GM10847 (cell line): ENCODE measurements around the gene VSIG10L2.

Source experiments
- POLR2A ChIP-seq: IDR thresholded peaks from 2 replicates; pipeline ENCODE4 v1.6.1; 2011; ENCODE audit not compliant: insufficient read length; ENCODE audit errors: extremely low read depth

The VSIG10L2 gene

DNA sequence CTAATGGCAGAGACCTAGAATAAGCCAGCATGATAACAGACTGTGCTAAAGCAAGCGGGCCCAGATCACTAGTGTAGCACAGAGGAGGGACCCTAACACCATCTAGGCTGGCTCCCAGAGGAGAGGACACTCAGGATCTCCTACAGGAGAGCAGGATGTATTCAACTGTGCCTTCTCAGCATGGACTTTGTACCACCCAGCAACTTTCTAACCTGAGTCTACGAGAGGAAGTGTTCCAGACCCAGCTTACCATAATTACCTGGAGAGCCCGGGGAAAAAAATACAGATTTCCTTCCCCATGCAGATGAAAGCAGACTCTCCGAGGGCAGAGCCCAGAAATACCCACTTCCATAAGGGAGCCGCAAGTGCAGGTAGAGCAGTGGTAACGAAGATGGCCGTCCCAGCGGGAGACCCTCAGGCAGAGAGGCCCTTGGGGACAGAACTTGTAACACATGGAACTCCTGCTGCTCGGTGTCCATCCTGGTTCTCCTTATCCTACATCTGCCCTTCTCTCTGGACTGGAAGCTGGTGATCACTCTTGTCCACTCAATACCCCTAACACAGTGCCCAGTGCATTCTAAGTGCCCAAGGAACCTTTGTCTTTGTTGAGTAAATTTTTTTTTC lies 21.3 kb upstream of the VSIG10L2 start:
- no peak for TF ChIP-seq POLR2A

DNA sequence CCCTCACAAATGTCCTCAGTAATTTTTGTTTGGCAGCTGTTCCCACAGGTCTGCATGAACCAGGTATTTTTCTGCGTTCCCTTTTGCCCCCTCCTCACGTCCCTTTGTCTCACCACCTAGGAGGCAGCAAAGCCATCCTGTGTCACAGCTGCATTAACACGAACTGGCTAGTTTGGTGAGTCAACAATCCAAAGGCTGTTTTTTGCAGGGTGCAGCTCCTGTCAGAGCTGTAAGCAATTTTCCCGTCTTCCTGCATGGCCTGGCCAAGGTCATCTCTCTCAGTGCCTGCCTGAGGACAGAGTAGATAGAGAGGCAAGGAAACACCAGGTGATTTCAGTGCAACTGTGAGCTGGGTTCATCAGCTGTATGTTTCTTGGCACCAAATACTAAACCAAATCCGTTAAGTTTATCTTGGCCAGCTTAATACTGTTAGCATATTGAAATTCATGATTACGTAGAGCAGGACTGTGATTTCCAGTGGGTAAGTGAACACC lies 20.6 kb upstream of the VSIG10L2 start:
- no peak for TF ChIP-seq POLR2A

DNA sequence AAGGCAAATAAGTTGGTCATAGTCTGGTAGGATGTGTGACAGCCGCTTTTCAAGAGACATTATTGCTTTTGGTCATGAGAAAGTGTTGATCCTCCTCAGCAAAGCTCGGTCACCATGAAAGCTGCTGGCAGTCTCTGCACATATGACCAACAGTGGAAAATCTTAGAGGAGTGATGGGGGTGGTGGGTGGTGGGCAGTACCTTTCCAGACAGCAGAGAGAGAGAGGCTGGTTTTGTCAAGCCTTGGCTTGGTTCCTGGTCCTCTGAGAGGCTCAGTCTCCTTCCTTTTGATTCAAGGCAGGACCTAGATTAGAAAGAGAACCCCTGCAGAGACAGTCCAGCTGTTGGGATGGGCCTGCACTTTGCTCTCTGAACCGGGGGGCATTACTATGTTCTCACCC lies 20.0 kb upstream of the VSIG10L2 start:
- TF ChIP-seq POLR2A, result no peak

DNA sequence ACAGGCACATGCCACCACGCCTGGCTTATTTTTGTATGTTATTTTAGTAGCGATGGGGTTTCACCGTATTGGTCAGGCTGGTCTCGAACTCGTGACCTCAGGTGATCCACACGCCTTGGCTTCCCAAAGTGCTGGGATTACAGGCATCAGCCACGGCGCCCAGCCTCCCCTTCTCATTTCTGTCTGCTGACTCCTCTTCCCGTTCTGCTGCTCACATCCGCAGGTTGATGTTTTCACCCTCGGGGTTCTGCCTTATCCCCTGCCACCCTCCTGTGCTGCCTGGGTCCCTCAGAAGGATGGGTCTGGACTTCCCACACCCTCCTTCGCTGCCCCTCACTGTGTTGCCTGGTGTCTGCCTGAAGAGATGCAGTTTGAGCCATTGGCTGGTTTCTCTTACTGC lies 19.2 kb upstream of the VSIG10L2 start:
- no peak for TF ChIP-seq POLR2A

DNA sequence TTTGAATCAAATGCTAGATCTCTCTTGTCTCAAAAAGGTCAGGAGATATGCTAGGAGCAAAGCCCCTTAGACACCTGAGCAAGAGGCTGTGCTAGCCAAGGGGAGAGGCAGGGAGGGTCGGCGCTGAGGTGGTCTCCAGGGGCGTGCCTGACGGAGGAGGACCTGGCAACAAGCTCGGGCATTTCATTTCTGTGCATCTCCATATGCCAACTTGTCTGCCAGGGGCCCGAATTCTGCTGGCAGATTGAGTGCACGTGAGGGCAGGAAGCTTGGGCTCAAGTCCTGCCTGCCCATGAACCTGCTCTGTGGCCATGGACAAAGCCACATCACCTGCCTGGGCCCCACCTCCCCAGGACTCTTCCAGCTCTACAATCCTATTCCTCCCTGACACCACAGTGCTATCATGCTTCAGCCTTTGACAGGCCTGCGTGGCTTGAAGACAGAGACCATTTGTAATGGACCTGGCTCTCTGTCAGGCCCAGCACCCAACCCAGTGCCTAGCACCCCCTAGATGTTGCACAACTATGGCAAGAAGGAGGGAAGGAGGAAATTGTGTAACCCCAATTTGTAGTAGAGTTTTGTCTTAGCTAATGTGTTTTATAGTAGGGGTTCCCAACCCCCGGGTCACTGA lies 16.3 kb upstream of the VSIG10L2 start:
- TF ChIP-seq POLR2A, result no peak

DNA sequence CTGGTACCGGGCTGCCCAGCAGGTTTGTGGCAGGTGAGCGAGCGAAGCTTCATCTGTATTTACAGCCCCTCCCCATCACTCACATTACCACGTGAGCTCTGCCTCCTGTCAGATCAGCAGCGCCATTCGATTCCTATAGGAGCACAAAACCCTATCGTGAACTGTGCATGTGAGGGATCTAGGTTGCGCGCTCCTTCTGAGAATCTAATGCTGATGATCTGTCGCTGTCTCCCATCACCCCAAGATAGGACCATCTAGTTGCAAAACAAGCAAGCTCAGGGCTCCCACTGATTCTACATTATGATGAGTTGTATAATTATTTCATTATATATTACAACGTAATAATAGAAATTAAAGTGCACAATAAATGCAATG lies 15.8 kb upstream of the VSIG10L2 start:
- no peak for TF ChIP-seq POLR2A

DNA sequence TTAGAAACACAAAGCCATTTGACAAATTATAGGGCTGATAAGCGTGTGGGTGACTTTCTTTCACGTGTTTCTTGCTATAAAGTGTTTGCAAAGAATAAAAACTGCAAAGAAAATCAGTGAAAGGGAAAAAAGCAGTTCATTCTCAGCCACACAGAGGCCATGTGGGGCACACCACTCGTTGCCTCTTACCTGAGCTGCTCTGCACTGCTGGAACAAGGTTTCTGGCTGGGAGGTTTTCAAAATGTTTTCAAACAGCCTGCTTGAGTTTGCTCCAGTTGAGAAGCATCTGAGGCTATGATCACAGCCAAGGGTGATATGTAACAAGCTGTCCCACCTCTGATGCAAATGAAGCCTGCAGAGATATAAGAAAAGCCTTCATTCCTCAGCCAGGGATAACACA lies 14.7 kb upstream of the VSIG10L2 start:
- TF ChIP-seq POLR2A, result no peak

DNA sequence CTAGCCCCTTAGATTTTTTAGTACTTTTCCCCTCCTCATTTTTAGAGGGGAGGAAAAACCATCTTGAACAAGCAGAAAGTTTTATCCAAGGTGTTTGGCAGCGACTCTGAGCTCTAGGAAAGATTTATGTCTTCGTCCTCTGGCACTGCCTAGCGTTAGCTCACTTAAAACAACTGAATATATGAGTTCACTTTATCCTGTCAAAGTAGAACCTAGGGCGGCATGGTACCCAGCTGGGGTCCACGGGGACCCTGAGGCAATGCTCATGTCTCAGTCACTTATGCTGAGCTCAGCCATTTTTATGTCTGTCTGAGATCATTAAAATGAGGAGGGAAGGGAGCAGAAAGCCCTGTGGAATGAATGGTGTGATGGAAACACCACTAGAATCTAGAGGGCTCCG lies 14.2 kb upstream of the VSIG10L2 start:
- no peak for TF ChIP-seq POLR2A

DNA sequence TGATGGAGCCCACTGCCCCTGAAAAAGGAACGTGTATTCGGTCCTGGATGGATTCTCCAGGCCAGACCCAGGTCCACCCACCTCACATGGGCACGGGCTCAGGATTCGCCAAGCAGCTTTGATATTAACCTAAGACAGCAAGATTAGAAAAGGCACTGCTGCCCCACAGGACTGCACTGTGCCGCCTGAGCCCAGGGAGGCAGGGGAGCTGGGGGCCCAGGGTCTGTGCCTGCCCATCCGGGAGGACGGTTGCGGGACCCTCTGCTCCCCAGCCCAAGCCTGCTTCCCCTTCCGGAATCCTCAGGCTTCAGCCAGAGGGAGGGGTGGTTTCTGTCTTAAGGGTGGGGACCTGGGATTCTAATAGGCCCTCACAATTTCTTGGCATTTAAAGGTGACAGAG lies 13.5 kb upstream of the VSIG10L2 start:
- TF ChIP-seq POLR2A, result no peak

DNA sequence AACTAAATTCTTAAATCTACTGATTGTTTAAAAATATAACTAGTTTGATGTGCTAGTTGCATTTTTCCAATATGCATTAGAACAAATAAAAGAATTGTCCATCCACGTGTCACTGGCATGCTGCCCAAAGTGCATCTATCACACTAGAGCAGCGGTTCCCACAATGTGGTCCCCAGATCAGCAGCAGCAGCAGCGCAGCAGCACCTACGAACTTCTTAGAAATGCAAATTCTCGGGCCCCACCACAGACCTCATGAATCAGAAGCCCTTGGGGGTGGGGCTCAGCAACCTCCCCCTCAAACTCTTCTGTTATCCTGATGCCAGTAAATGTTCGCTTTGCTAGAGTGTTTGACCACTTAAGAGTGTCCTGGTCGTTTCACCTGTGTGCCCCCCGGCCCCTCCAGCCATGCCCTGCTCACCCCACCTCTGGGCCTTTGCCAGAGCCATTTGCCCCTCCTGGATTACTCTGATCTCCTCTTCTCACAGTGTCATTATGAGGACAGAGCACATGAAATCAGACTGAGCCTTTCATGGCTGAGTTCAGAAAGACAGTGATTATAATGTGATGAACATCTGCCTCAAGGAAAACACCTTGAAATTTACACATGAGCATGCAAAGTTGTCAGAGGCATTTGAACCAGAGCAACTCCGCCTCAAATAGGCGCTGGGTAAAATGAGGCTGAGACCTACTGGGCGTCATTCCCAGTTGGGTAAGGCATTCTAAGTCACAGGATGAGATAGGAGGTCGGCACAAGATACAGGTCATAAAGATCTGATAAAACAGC lies 12.6 kb upstream of the VSIG10L2 start:
- TF ChIP-seq POLR2A, result no peak

DNA sequence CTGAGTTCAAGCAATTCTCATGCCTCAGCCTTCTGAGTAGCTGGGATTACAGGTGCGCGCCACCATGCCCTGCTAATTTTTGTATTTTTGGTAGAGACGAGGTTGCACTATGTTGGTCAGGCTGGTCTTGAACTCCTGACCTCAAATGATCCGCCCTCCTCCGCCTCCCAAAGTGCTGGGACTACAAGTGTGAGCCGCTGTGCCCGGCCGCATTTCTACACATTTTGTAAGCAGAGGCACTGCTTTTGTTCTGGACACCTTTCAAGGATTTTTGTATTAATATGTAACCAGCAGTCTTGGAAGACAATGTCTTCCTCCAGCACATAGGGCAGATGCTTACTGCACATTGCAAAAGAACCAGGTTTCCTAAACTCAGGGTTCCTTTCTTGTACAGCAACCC lies 11.4 kb upstream of the VSIG10L2 start:
- no peak for TF ChIP-seq POLR2A

DNA sequence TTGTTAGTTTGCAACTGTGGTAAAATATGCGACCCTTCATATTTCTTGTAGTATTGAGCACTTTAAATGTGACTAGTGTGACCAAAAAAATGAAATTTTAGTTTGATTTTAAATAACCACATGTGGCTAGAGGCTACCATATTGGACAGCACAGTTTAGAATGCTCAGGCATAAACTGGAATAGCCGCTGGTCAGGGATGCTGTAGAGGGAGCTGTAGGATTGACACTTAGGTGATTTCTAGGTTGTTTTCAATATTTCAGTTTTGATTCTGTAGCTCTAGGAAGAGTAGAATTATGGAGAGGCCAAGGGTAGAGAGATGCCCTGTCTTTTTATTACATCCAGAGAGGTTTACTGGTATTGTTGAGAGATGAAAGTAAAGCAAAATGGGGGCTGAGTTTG lies 10.8 kb upstream of the VSIG10L2 start:
- no peak for TF ChIP-seq POLR2A

DNA sequence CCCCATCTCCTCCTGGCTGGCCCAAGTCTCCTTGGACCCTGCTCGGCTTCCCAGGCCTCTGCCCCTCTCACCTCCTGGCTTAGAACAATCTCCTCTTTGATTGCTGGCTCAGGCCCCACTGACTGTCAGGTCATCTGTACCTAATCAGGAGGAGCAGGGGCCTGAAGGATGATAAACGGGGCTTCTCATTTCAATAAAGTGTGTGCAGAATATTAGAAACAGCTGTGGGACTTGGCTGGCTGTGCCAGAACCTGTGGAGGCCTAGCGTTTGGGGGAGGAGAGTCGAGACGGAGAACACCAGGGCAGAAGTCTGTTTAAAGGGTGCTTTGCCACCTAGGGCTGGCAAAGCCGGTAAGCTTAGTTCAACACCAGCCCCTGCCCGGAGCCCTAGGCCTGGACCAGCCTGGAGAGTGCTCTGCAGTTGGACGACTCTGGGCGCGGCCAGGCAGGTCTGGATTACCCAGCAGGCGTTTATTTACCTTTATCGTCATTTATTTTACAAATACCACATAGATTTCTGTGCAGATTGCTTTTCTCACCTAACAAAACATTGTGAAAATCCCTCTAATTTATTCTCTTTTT lies 10.1 kb upstream of the VSIG10L2 start:
- TF ChIP-seq POLR2A, result no peak

DNA sequence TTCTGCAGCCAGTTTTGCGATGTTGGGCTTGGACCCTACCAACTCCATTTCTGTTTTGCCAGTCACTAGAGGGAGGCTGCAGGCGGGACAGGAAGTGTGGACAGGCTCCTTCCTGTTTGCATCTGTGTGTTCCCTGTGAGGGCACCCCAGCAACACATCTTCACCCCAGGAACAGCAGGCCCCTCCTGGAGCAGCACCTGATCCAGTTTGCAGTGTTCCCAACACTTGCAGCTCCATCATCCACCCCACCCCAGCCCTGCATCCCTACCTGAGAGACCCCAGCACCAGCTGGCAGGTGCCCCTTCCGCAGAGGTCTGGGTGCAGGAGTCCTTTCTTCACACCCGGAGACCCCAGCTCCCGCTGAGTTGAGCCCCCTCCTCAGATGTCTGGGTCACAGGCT lies 7.4 kb upstream of the VSIG10L2 start:
- TF ChIP-seq POLR2A, result no peak

DNA sequence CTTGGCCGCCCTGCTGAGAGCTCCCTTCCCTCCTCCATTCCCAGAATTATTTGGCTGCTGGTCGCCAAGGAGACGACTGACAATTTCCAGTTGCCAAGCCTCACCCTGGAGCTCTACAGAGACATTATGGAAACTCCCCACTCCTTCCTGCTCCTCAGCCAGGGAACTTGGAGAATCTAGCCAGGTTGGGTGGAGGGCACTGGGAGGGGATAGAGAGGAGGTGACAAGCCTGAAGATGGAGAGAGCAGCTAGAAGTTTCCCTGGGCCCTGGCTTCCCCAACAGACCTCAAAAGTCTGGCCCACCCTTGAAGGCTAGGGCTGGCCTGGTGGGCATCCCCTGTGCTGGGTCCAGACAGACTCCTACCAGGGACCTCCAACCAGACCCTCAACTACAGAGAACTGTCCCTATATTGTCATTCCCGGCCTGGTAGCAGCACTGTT lies 6.7 kb upstream of the VSIG10L2 start:
- no peak for TF ChIP-seq POLR2A

DNA sequence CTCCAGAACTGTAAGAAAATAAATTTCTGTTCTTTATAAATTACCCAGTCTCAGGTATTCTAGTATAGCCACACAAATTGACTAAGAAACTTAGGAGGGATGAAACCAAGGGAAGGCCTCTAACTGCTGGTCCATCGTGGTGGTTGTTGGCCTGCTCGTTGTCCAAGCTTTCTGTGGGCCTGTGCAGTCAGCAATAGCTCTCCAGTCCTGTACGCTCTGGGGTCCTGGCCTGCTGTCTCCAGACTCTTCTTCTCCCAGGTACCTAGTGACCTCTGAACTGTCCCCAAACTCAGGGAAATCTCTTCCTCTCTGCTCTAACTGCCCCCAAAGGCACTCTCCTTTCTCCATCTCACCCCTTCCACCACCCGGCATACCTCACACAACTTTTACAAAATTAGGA lies 5.7 kb upstream of the VSIG10L2 start:
- TF ChIP-seq POLR2A, result no peak

DNA sequence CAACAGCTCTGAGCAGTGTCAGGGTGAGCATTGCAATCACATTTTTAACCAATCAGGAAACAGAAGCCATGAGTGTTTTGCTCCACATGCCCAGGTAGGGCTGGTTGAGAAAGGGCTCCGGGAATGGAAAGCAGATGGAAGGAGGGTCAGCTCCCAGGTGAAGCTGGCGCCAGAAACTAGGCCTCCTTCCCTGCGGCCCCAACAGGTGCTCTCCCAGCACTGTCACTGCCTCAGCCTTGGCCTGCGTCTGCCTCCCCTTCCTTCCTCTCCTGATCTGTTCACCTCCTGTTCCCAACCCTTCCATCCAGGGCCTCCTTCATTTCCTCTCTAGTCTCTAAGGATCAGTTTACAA lies 4.6 kb upstream of the VSIG10L2 start:
- TF ChIP-seq POLR2A, result no peak
